MCF 10A (cell line): Measurements from ENCODE around the gene MCC. TPM values are rescaled to one million over a fixed set of nuclear protein-coding genes. Genes with fewer than 3 reads are reported as not detected.

ENCODE experiments used
- BruUV-seq: library from RNA; stranded (reverse); fragments of 400-500 nt; replicated peaks from 2 replicates; lab custom pipeline; 2021; lab: Mats Ljungman, UMichigan
- CTCF ChIA-PET: fragments of 300-600 bp; sonication (Branson Sonifier 250); formaldehyde crosslinking; extraction: SDS; loops from one replicate; lab custom pipeline; 2021; ENCODE audit warnings: antibody characterized with exemption, inconsistent platforms; lab: Yijun Ruan, JAX
- POLR2A ChIA-PET: fragments of 300-600, 350-650 bp; sonication (Branson Sonifier 250); formaldehyde crosslinking; extraction: SDS; loops from one replicate; lab custom pipeline; 2020; ENCODE audit warnings: antibody characterized with exemption, inconsistent platforms; lab: Yijun Ruan, JAX
- DNase-seq: peaks from one replicate; pipeline ENCODE4 v3.0.0-alpha.2; 2018; ENCODE audit not compliant: unreplicated experiment
- H3K27ac Mint-ChIP-seq: one replicate; pipeline ENCODE4 v1.8.0; 2022; ENCODE audit warnings: mild to moderate bottlenecking, low read depth, mixed read lengths; ENCODE audit not compliant: unreplicated experiment
- H3K27me3 Mint-ChIP-seq: one replicate; pipeline ENCODE4 v1.8.0; 2022; ENCODE audit warnings: mixed read lengths; ENCODE audit not compliant: insufficient read depth, unreplicated experiment
- H3K36me3 Mint-ChIP-seq: one replicate; pipeline ENCODE4 v1.8.0; 2022; ENCODE audit warnings: mild to moderate bottlenecking, moderate library complexity, mixed read lengths; ENCODE audit not compliant: insufficient read depth, unreplicated experiment
- H3K4me1 Mint-ChIP-seq: one replicate; pipeline ENCODE4 v1.8.0; 2022; ENCODE audit warnings: mixed read lengths; ENCODE audit not compliant: insufficient read depth, unreplicated experiment
- H3K4me3 Mint-ChIP-seq: one replicate; pipeline ENCODE4 v1.8.0; 2022; ENCODE audit warnings: mild to moderate bottlenecking, moderate library complexity, mixed read lengths; ENCODE audit not compliant: unreplicated experiment
- H3K9me3 Mint-ChIP-seq: one replicate; pipeline ENCODE4 v1.8.0; 2022; ENCODE audit warnings: mixed read lengths; ENCODE audit not compliant: unreplicated experiment
- CTCF ChIP-seq: fragments of 200-600 bp; IDR thresholded peaks from one replicate; pipeline ENCODE4 v1.8.0; 2022; ENCODE audit warnings: antibody characterized with exemption, mild to moderate bottlenecking; ENCODE audit not compliant: unreplicated experiment
- intact Hi-C: fragments of 100-400 bp; cut with micrococcal nuclease; formaldehyde crosslinking; loops from 2 replicates; pipeline ENCODE4 v1.14.1; 2022
- total RNA-seq: library from RNA; stranded (reverse); gene quantifications from 2 replicates; pipeline ENCODE4 v1.2.3, GENCODE V29; 2022

The MCC gene
- total RNA-seq, 1 experiment from 2014 or later, result 25.3 TPM

GRCh38 chr5:113359419-113359818 lies 128.8 kb downstream of the MCC start:
- Mint-ChIP-seq H3K4me1 (no peaks in the 10 kb centered on the region), H3K27ac (no peak overlapping the region), H3K9me3 (no peaks in the 10 kb centered on the region), H3K36me3 (peaks cover 12% of the 10 kb centered on the region), H3K27me3 (no peaks in the 10 kb centered on the region), H3K4me3 (no peak overlapping the region)
- POLR2A ChIA-PET, result interaction anchor here (0.6 kb wide), 2 partner anchors 20 to 69 kb away, joined by 3 read pairs; no protein-coding TSS in a partner anchor
- DNase-seq, result no peak
- CTCF ChIA-PET, result interaction anchor here (0.6 to 1.4 kb wide), 6 partner anchors 8 to 1709 kb away, joined by 3 to 4 read pairs (median 3); no protein-coding TSS in a partner anchor
- intact Hi-C loops, result no loop called here
- TF ChIP-seq CTCF, result no peak
- no TSS peak for BruUV-seq

- H3K27me3 Mint-ChIP-seq, result no peaks in the 10 kb centered on the region
- no TSS peak for BruUV-seq
These were observed 129.6 kb downstream of the MCC start for GRCh38 chr5:113358696-113359095.

GRCh38 chr5:113357696-113358476 lies 130.4 kb downstream of the MCC start:
- TF ChIP-seq CTCF, result no peak
- peaks cover 8% of the 10 kb centered on the region for H3K36me3 Mint-ChIP-seq
- intact Hi-C loops, result no loop called here
- no peak overlapping the region for H3K4me3 Mint-ChIP-seq
- H3K9me3 Mint-ChIP-seq, result no peaks in the 10 kb centered on the region
- CTCF ChIA-PET, result interaction anchor here (0.6 to 1.4 kb wide), 4 partner anchors 11 to 362 kb away, joined by 3 to 4 read pairs (median 3); no protein-coding TSS in a partner anchor
- no TSS peak for BruUV-seq
- no peaks in the 10 kb centered on the region for H3K4me1 Mint-ChIP-seq
- POLR2A ChIA-PET, result no interaction called here
- no peaks in the 10 kb centered on the region for H3K27me3 Mint-ChIP-seq
- no peak for DNase-seq
- no peak overlapping the region for H3K27ac Mint-ChIP-seq

More at GRCh38 chr5:113358696-113359095, 129.6 kb downstream of the MCC start:
- Mint-ChIP-seq H3K9me3 (no peaks in the 10 kb centered on the region), H3K4me1 (no peaks in the 10 kb centered on the region), H3K36me3 (peaks cover 10% of the 10 kb centered on the region), H3K27ac (no peak overlapping the region), H3K4me3 (no peak overlapping the region)
- intact Hi-C loops, result no loop called here
- DNase-seq, result no peak
- TF ChIP-seq CTCF, result no peak
- ChIA-PET CTCF (interaction anchor here (0.6 to 1.4 kb wide), 7 partner anchors 9 to 362 kb away, joined by 3 to 4 read pairs (median 3); no protein-coding TSS in a partner anchor), POLR2A (interaction anchor here (0.6 kb wide), 2 partner anchors 21 to 69 kb away, joined by 3 read pairs; no protein-coding TSS in a partner anchor)

- Mint-ChIP-seq H3K4me3 (no peak overlapping the region), H3K27me3 (no peaks in the 10 kb centered on the region), H3K4me1 (no peaks in the 10 kb centered on the region), H3K27ac (no peak overlapping the region), H3K36me3 (no peaks in the 10 kb centered on the region), H3K9me3 (no peaks in the 10 kb centered on the region)
- CTCF ChIA-PET, result interaction anchor here (0.7 to 2.2 kb wide), 4 partner anchors 12 to 48 kb away, joined by 3 to 9 read pairs (median 4); no protein-coding TSS in a partner anchor
- no TSS peak for BruUV-seq
- intact Hi-C loops, result no loop called here
- POLR2A ChIA-PET, result no interaction called here
- no peak for DNase-seq
- TF ChIP-seq CTCF, result no peak
These were observed 131.8 kb downstream of the MCC start for GRCh38 chr5:113356487-113356886.
